HG03108 (cell line): Measurements from ENCODE around the gene CEACAM19.
"Not testable (repeated sequence)": the region's sequence is repeated elsewhere in the genome, so short reads cannot be mapped to it uniquely, and the experiment has no call there.

ENCODE experiments used
- ATAC-seq: cut with Tn5 transposase; IDR thresholded peaks from one replicate; pipeline ENCODE4 v1.9.1; 2021; ENCODE audit warnings: moderate library complexity; ENCODE audit not compliant: unreplicated experiment

Gene CEACAM19

DNA sequence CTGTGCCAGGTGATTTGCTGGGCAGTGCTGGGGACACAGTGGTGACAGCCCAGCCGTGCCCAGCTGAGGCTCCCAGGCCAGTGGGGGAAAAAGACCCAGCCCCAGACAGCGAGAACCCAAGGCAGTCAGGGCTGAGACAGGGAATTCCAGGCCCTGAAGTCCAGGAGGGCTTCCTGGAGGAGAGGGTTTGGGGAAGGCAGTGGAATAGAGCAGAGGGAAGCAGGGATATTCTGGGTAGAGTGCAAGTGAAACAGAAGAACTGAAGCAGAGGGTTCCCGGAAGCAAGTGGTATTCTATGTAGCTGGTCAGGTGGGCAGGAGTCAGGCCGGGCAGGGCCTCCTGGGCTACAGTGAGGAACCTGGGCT, 26.4 kb downstream of the CEACAM19 start:
- ATAC-seq = no peak

DNA sequence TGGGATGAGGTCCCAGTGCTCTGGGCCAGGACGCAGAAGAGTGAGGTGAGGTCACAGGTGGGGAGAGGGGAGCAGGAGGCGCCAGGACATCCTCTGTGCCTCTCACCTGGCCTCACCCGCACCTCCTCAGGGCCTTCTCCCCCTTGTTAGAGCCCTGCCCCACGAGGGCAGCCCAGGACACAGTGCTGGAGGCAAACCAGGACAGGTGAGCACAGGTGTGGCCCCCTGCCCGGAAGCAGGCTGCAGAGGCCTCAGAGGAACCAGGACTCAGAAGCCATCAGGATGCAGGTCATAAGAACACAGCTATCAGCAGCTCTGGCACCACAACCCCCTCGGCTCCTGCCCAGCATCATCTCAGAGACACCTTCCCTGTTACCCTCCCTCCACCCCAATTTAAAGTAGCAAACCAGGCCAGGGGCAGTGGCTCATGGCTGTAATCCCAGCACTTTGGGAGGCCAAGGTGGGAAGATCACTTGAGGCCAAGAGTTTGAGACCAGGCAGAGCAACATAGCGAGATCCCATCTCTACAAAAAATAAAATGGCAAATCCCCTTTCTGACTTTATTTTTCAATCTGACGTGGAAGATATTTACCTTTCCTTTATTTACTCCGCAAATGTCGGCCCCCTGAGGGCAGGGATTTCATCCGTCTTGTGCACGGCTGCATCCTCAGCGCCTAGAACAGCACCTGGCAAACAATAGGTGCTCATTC, 27.4 kb downstream of the CEACAM19 start, which contains the start of gene CEACAM16:
TSS of gene CEACAM16 (plus strand) at position 660 of the 710 bp plus-strand sequence. CDS start 2,306 bp downstream, outside the sequence.
- ATAC-seq = no peak

DNA sequence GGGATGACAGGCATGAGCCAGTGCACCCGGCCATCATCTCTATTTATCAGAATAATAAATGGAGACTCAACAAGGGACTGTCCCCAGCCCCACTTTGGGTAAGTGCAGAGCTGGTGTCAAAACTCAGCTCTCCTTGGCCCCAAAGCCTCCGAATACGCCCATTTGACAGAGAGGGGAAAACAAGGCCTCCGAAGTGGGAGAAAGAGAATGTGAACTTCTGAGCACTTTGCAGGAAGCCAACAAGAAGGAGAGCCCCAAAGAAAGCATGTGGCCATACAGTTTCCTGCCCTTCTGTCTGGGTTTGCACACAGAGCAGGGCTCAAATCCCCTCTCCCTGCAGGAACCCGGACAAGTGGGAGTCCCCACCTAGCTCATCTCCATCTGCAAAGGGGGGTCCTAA, 29.3 kb downstream of the CEACAM19 start:
- no peak for ATAC-seq

DNA sequence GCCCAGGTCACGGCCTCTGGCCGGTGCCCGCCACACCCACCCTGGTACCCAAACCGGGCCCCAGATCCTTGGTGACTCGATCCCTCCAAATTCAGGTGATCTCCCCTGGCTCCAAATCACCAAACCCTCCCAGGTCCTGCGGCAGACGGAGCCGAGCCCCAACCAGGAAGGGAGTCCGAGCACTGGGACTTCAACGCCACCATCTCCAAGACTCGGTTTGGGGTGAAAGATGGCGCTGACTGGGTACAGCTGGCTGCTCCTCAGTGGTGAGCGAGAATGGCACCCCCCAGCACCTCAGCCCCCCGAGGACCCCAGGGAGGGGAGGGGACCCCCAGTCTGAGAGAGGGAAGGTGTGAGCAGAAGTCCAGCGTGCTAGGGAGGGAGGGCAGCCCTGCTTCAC, 29.9 kb downstream of the CEACAM19 start:
- ATAC-seq = no peak

DNA sequence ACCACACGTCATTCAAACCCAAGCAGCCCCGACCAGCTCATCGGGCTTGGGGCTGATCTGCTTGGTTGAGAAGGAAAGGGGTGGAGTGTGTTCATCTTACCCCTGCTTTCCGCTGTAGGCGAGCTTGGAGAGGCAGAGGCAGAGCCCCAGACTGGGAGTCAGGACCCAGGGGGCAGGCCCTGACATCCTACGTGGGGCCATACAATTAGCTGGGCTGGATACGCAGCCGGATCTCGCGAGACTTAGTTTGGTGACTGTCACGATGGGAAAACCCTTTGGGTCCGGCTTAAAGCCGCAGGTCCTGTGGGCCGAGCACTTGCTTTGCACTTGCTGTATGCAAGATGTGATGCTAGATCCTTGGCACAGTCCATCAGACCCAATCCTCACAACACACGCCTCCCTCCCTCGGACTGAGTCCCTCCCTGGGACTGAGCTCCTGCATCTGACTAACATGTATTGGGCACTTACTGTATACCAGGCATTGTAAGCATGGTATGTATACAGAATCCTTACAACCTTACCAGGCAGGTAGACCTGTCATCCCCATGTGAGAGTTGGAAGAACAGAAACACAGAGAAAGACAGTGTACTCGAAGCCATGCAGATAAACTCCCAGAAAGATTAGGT, 31.4 kb downstream of the CEACAM19 start:
- ATAC-seq = no peak

DNA sequence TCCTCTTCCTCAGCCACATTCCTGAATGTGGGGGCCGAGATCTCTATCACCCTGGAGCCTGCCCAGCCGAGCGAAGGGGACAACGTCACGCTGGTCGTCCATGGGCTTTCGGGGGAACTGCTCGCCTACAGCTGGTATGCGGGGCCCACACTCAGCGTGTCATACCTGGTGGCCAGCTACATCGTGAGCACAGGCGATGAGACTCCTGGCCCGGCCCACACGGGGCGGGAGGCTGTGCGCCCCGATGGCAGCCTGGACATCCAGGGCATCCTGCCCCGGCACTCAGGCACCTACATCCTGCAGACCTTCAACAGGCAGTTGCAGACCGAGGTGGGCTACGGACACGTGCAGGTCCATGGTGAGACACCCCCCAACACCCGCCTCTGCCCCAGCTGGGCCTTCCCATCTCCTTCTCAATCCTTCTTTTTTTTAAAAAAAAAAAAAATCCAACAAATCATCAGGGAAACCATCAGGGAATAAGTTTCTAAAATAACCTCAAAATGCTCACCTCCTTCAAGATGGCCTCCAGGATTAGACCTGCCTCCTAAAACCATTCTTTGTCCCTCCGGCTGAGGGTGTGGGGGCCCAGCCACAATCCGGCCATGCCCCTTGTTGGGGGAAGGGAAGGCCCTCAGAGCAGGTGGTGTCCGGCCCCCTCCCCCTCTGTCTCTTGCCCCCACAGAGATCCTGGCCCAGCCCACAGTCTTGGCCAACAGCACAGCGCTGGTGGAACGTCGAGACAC, 32.2 kb downstream of the CEACAM19 start:
- no peak for ATAC-seq

DNA sequence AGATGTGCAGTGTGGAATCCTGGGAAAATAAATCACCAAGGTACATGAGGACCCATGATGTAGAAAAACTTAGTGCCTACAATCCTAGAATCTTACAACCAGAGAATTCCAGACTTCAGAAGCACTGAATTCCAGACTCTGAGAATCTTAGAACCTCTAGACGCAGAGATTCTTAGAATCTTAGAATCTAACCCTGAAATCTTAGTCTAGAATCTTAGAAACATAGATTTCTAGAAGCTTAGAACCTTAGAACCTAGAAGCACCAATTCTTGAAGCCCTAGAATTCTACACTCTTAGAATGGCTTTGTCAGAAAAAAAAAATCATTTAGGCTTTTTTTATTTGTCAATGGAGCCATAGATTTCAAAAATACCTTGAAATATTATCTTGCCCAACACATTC, 33.7 kb downstream of the CEACAM19 start:
- no peak for ATAC-seq

DNA sequence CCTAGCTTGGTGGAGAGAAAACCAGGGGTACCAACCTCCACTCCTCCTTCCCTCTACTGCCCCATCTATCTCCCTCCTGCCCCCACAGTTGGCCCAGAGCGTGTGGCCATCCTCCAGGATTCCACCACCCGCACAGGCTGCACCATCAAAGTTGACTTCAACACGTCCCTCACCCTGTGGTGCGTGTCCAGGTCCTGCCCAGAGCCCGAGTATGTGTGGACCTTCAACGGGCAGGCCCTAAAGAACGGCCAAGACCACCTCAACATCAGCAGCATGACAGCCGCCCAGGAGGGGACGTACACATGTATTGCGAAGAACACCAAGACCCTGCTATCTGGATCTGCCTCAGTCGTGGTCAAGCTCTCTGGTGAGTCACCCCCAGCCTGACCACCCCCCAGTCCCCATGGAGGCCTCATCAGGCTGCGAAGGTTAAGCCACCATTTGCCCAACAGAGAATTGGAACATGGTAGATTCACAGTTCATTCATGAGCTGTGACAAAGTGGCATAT, 34.3 kb downstream of the CEACAM19 start:
- no peak for ATAC-seq

DNA sequence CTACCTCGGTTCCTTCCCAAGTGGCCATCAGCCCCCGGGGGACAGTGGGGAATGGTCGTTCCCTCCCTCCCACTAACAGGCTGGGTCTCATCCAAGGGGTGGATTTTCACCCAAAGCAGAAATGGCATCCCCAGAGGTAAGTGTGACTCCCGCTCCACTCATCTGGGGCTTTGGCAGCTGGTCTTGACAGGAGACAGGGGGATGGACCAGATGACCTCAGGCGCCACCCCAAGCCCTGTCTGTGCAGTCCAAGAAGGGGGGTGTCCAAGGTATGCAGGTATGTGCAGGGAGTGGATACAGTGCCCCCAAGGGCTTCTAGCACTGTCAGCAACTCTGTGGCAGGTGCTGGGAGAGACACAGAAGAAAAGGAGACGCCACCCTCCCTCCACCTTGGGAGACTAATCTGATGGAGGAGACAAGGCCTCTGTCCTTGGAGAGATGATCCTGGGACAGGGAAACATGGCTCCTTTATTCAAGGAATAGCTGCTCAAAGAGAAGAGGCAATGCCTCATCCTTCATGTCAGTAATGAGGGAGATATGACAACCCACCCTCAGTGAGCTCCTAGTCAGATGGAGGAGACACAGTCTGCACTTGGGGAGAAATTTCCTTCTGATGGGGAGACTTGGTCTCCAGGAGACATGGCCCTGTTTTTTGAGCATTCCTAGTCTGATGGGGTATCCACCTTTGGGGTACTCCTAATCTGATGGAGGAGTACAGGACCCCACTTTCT, 35.4 kb downstream of the CEACAM19 start:
- ATAC-seq = no peak

DNA sequence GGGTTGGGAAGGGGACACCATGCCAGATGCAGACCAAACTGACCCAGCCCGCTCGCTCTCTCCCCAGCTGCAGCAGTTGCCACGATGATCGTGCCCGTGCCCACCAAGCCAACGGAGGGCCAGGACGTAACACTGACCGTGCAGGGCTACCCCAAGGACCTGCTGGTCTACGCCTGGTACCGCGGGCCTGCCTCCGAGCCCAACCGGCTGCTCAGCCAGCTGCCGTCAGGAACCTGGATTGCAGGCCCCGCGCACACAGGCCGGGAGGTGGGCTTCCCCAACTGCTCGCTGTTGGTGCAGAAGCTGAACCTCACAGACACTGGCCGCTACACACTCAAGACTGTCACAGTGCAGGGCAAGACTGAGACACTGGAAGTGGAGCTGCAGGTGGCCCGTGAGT, 36.5 kb downstream of the CEACAM19 start:
- no peak for ATAC-seq

DNA sequence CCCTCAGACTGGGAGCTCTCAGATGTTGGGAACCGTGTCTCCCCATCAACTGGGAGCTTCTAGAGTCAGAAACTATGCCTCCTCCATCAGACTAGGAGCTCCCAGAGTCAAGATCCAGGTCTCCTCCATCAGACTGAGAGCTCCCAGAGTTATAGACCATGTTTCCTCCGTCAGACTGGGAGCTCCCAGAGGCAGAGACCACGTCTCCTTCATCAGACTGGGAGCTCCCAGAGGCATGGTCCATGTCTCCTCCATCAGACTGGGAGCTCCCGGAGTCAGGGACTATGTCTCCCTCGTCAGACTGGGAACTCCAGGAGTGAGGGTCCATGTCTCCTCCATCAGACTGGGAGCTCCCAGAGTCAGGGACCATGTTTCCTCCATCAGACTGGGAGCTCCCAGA, 37.7 kb downstream of the CEACAM19 start:
- ATAC-seq = no peak

DNA sequence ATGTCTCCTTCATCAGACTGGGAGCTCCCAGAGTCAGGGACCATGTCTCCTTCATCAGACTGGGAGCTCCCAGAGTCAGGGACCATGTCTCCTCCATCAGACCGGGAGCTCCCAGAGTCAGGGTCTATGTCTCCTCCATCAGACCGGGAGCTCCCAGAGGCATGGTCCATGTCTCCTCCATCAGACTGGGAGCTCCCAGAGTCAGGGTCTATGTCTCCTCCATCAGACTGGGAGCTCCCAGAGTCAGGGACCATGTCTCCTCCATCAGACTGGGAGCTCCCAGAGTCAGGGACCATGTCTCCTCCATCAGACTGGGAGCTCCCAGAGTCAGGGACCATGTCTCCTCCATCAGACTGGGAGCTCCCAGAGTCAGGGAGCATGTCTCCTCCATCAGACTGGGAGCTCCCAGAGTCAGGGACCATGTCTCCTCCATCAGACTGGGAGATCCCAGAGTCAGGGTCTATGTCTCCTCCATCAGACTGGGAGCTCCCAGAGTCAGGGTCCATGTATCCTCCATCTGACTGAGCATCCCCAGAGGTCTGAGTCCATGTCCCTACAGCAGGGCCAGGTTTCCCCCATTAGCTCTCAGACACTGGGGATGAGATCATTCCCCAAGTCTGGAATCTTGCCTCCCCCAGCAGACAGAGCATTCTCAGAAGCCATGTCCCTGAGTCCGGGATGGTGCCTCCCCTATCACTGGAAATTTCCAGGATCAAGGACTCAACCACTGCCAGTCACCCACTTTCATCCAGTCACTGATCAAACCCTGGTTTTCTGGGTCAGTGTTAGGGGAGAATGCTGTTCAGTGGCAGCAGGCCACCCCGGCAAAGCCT, 38.4 kb downstream of the CEACAM19 start:
- ATAC-seq = not testable (repeated sequence)

DNA sequence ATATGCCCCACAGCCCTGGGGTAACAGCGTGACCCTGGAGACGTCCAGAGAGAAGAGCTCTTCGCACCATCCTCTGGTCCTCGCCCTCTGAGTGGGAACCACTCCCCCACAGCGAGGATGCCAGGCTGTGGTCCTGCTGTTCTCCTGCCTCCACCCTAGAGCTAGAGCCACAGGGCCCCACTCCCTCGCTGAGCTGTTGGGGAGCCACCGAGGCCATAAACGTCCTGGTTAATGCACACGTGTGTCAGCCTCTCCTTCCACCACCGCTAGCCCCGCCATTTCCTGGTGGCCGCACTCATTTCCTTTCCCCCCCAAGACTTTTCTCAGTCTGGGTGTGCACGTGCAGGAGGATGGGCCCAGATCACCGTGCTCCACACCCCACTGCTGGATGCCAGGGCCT, 39.2 kb downstream of the CEACAM19 start:
- no peak for ATAC-seq

DNA sequence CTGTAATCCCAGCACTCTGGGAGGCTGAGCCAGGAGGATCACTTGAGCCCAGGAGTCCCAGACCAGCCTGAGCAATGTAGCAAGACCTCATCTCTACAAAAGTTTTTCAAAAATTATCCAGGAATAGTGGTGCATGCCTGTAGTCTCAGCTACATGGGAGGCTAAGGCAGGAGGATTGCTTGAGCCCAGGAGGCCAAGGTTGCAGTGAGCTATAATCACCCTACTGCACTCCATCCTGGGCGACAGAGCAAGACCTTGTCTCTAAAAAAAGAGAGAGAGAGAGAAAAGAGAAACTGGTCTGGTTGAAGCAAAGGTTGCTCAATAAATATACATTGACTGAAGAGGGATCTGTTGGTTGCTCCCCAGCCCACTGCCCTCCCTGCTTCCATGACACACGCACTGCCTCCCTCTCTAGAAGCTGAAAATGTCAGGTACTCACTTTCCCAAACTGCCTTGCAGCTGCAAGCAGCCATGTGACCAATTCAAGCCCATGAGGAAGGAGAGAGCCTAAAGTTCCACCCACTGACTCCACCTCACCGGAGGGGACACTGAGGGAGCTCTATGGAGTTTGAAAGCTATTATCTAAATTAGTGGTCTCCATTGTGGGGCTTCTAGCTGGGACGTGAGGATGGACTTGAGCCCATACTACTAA, 41.7 kb downstream of the CEACAM19 start:
- no peak for ATAC-seq

DNA sequence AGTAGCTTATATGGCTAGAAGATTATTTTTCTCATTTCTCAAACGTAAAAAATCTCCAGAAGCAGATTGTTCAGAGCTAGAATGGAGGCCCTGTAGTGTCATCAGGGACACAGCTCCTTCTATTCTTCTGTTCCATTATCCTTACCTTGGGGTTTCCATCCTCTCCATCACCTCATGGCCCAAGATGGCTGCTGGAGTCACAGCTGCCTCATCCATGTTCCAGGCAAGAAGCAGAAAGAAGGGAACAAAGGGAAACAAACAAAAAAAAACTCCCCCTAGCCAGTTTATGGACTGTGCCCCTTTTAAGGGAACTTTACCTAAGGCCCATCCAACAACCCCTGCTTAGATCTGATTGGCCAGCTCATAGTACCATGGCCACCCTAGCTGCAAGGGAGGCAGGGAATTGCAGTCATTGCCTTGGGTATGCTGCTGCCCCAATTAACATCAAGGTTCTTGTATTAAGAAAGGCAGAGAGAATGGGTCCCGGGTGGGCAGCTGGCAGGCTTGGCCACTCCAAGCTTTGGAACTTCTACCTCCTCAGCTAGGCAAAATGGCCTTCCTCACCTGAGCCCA, 43.4 kb downstream of the CEACAM19 start:
- ATAC-seq = no peak

DNA sequence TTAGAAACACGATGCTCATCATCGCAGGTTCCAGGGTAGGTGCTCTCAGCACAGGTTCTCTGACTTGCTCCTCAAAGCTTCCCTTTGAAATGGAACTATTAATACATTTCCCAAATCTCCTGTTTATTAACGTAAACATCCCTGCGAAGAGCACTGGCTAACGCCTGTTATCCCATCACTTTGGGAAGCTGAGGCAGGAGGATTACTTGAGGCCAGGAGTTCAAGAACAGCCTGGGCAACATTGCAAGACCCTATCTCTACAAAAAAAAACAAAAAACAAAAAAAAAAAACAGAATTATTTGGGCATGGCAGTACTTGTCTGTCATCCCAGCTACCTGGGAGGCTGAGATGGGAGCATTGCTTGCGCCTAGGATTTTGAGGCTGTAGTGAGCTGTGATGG, 46.3 kb downstream of the CEACAM19 start:
- no peak for ATAC-seq

DNA sequence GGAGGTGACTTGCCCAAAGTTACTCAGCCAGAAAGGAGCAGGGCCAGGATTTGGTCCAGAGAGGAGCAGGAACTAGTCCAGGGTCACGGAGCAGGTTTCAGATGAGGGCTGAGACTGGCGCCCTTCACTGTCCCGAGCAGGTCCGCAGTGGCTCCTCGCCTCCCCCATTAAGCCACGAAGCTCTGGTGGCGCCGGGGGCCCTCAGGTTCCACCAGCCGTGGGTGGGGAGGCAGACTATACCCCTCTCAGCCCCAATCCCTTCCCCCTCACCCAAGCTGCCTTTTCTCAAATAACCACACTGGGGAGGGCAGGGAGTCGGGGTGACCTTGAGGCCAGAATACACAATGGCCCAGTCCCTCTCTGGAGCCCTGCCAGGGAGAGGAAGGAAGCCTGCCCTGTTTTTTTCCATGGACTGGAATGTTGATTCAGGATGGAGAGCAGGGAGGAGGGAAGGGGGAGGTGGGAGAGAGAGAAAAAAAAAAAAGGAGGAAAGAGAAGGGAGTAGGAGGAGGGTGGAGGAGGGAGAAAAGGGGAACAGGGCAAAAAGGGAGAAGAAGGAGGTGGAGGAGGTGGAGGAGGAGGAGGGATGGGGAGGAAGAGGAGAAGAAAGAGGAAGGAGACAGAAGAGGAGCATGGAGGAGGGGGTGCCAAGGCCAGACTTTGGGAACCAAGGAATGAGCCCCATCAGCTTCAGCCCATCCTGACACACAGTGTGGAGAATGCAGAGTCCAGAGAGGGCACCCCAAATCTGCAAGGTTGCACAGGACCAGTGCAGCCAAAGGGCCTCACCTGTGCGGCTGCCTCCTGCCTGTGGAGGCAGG, 47.4 kb downstream of the CEACAM19 start:
- no peak for ATAC-seq

DNA sequence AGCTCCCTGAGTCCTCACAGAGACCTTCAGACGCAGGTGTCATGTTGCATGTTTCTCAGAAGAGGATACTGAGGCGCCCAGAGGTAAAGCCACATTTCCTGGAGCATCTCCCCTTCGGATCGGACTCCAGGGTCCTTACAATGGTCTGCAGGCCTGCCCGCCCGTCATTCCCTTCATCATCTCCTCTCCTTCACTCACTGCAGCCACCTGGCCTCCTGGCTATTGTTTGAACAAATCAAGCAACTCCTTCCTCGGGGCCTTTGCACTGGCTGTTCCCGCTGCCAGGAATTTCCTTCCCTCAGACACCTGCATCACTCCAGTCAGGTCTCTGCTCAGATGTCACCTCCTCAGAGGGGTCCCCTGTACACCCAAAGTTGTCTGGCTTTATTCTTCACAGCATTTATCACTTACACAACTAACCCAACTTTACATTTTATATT, 48.0 kb downstream of the CEACAM19 start:
- ATAC-seq = no peak

DNA sequence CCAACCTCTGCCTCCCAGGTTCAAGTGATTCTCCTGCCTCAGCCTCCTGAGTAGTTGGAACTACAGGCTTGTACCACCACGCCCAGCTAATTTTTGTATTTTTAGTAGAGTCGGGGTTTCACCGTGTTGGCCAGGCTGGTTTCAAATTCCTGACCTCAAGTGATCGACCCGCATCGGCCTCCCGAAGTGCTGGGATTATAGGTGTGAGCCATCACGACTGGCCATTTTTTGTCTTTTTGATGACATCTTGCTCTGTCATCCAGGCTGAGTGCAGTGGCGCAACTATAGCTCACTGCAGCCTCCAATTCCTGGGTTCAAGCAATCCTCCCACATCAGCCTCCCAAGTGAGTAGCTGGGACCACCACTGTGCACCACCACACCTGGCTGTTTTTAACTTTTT, 49.1 kb downstream of the CEACAM19 start:
- not testable (repeated sequence) for ATAC-seq
